K562 (cell line): ENCODE measurements around the gene UBFD1. TPM values are rescaled to one million over a fixed set of nuclear protein-coding genes. Genes with fewer than 3 reads are reported as not detected.

ENCODE experiments used
- ATAC-seq: fragments of 200-7000 bp; cut with Tn5 transposase; 3 replicates; pipeline ENCODE4 v1.9.1; 2020; ENCODE audit warnings: moderate library complexity
- BruUV-seq: library from RNA; stranded (reverse); fragments of 400-500 nt; replicated peaks from 2 replicates; lab custom pipeline; 2021; lab: Mats Ljungman, UMichigan
- CTCF ChIA-PET: fragments of 300-600 bp; formaldehyde crosslinking; extraction: SDS; loops from one replicate; lab custom pipeline; 2021; ENCODE audit warnings: low intra/inter-chr PET ratio; lab: Yijun Ruan, JAX
- POLR2A ChIA-PET: fragments of 300-600, 350-650 bp; sonication (Branson Sonifier 250); formaldehyde crosslinking; extraction: SDS; loops from one replicate; lab custom pipeline; 2021; ENCODE audit warnings: antibody characterized with exemption, inconsistent platforms; lab: Yijun Ruan, JAX
- DNase-seq, 4 experiments: peaks; one replicate each; pipeline versions ENCODE4 v3.0.0 to v3.0.0-alpha.2; 2011 to 2018; ENCODE audit warnings: low spot score in 3 of 4, mixed read lengths in 3 of 4; ENCODE audit errors: extremely low read depth in 1 of 4
- FAIRE-seq: peaks from 2 replicates; lab custom pipeline; 2011; peaks lifted over from hg19 to GRCh38; lab: Jason Lieb, UNC
- H2AFZ ChIP-seq: 2 replicates; pipeline ENCODE4 v1.6.0; 2011; ENCODE audit warnings: low read depth, low read length, control low read depth, inconsistent platforms
- H3K27ac ChIP-seq: fragments of 200-600 bp; 3 replicates; pipeline ENCODE4 v1.8.0; 2011; ENCODE audit warnings: low read depth, mild to moderate bottlenecking, control low read depth, inconsistent platforms, low read length, moderate library complexity, mixed read lengths; ENCODE audit errors: extremely low read depth
- H3K27me3 ChIP-seq, 2 experiments: fragments of 300-600 bp in 1 of 2; 2 replicates in 1 of 2; 3 replicates in 1 of 2; pipeline versions ENCODE4 v1.6.0 to v1.8.0; 2011; ENCODE audit warnings: inconsistent platforms in 2 of 2, low read length in 2 of 2, mild to moderate bottlenecking in 1 of 2, mixed read lengths in 1 of 2, moderate library complexity in 1 of 2; ENCODE audit not compliant: control insufficient read depth in 2 of 2, insufficient read depth in 2 of 2
- H3K36me3 ChIP-seq: fragments of 300-600 bp; 3 replicates; pipeline ENCODE4 v1.8.0; 2011; ENCODE audit warnings: mild to moderate bottlenecking, low read length, inconsistent platforms; ENCODE audit not compliant: control insufficient read depth, insufficient read depth
- H3K4me1 ChIP-seq, 2 experiments: fragments of 200-600 bp in 1 of 2; replicated peaks in 1 of 2; 2 replicates in 1 of 2; 3 replicates in 1 of 2; pipeline versions ENCODE4 v1.5.1 to v1.8.0; 2011; ENCODE audit warnings: inconsistent platforms in 2 of 2, low read length in 2 of 2, mild to moderate bottlenecking in 1 of 2, mixed read lengths in 1 of 2, moderate library complexity in 1 of 2; ENCODE audit not compliant: control insufficient read depth in 2 of 2, insufficient read depth in 2 of 2
- H3K4me2 ChIP-seq: 2 replicates; pipeline ENCODE4 v1.6.1; 2011; ENCODE audit warnings: low read length, control low read depth, inconsistent platforms, mixed read lengths; ENCODE audit not compliant: insufficient read depth
- H3K4me3 ChIP-seq: fragments of 200-600 bp; sonication (generic), shearing (Covaris generic); 2 replicates; pipeline ENCODE4 v1.5.1; 2016; ENCODE audit warnings: control low read depth, inconsistent platforms
- H3K79me2 ChIP-seq: fragments of 200-600 bp; 3 replicates; pipeline ENCODE4 v1.8.0; 2011; ENCODE audit warnings: low read length, inconsistent platforms; ENCODE audit not compliant: control insufficient read depth, insufficient read depth
- H3K9ac ChIP-seq, 2 experiments: 2 replicates each; pipeline versions ENCODE4 v1.6.0 to v1.6.1; 2011; ENCODE audit warnings: low read depth in 2 of 2, low read length in 2 of 2, control low read depth in 1 of 2, inconsistent platforms in 1 of 2, mild to moderate bottlenecking in 1 of 2, mixed read lengths in 1 of 2; ENCODE audit not compliant: insufficient read depth in 1 of 2
- H3K9me1 ChIP-seq: one replicate; pipeline ENCODE4 v1.6.0; 2011; ENCODE audit warnings: inconsistent platforms, mild to moderate bottlenecking, low read length, moderate library complexity; ENCODE audit not compliant: control insufficient read depth, insufficient read depth
- H3K9me3 ChIP-seq: replicated peaks from 2 replicates; pipeline ENCODE4 v1.5.1; 2011; ENCODE audit warnings: low read depth, low read length, inconsistent platforms; ENCODE audit not compliant: control insufficient read depth, insufficient read depth
- H4K20me1 ChIP-seq: replicated peaks from 2 replicates; pipeline ENCODE4 v1.6.1; 2011; ENCODE audit warnings: low read length, inconsistent platforms, mixed read lengths; ENCODE audit not compliant: control insufficient read depth, insufficient read depth
- BRCA1 ChIP-seq, 2 experiments: fragments of 450-650 bp in 1 of 2; sonication (generic) in 1 of 2; formaldehyde crosslinking in 1 of 2; IDR thresholded peaks; 2 replicates each; pipeline versions ENCODE4 v1.5.0 to v1.6.1; 2017 to 2020; ENCODE audit warnings: mild to moderate bottlenecking in 1 of 2, missing genetic modification reagents in 1 of 2
- CBX1 ChIP-seq: sonication (generic); IDR thresholded peaks from 2 replicates; pipeline ENCODE4 v1.6.1; 2016; ENCODE audit warnings: antibody characterized with exemption, low read depth, mild to moderate bottlenecking
- DIDO1 ChIP-seq: fragments of 450-650 bp; IDR thresholded peaks from 2 replicates; pipeline ENCODE4 v1.6.1; 2016; ENCODE audit warnings: low read depth, missing biosample characterization, missing genetic modification characterization
- EP300 ChIP-seq: IDR thresholded peaks from 2 replicates; pipeline ENCODE4 v1.6.1; 2012; ENCODE audit warnings: low read length, improper control_type of control experiment
- ERF ChIP-seq: fragments of 450-650 bp; formaldehyde crosslinking; IDR thresholded peaks from 2 replicates; pipeline ENCODE4 v1.4.0; 2020; ENCODE audit warnings: mild to moderate bottlenecking, mixed read lengths
- HMG20A ChIP-seq: fragments of 450-650 bp; formaldehyde crosslinking; conservative IDR thresholded peaks from 2 replicates; pipeline ENCODE4 v1.4.0; 2020; ENCODE audit warnings: mild to moderate bottlenecking, mixed read lengths
- MIER1 ChIP-seq: fragments of 450-650 bp; IDR thresholded peaks from 2 replicates; pipeline ENCODE4 v1.6.1; 2016; ENCODE audit warnings: antibody characterized with exemption, mild to moderate bottlenecking, low read depth
- NCOA6 ChIP-seq: fragments of 450-650 bp; IDR thresholded peaks from 2 replicates; pipeline ENCODE4 v1.6.1; 2017; ENCODE audit warnings: mild to moderate bottlenecking
- PRPF4 ChIP-seq: fragments of 200-400 bp; formaldehyde crosslinking; IDR thresholded peaks from one replicate; pipeline ENCODE4 v1.6.1; 2017; ENCODE audit warnings: low read length, low read depth, mild to moderate bottlenecking; ENCODE audit not compliant: insufficient read depth, poor library complexity, severe bottlenecking
- PTBP1 ChIP-seq: fragments of 200-400 bp; formaldehyde crosslinking; IDR thresholded peaks from 2 replicates; pipeline ENCODE4 v1.6.1; 2017; ENCODE audit warnings: low read depth, low read length
- ZNF589 ChIP-seq: fragments of 200-800 bp; sonication (Bioruptor generic); IDR thresholded peaks from 2 replicates; pipeline ENCODE4 v1.6.1; 2016; ENCODE audit warnings: low read depth, missing genetic modification characterization, missing compliant biosample characterization
- WGBS: fragments of 100-300 bp; shearing (Covaris generic); methylation state at CpG from one replicate; pipeline ENCODE4 v1.1.6; 2016; ENCODE audit warnings: low coverage, mixed read lengths; ENCODE audit not compliant: insufficient coverage; ENCODE audit errors: missing lambda C conversion rate; 5-methylcytosine and 5-hydroxymethylcytosine counted together
- in situ Hi-C: fragments of 300-500 bp; cut with MboI; formaldehyde crosslinking; loops from 4 replicates; pipeline ENCODE4 v1.15.0; 2018; ENCODE audit warnings: inconsistent platforms, mixed read lengths
- intact Hi-C: fragments of 100-400 bp; cut with micrococcal nuclease; formaldehyde crosslinking; loops from 2 replicates; pipeline ENCODE4 v1.14.2; 2022
- polyA plus RNA-seq, 8 experiments: library from polyadenylated mRNA; depleted of rRNA in 4 of 8; stranded (reverse) in 5 of 8; unstranded in 3 of 8; fragments of >200 nt; fragmentation: Nextera tagmentation in 2 of 8; fragmentation: Illumina TruSeq in 1 of 8; extraction: Ambion mirVana in 2 of 8; extraction: Trizol in 1 of 8; gene quantifications; 2 replicates each; pipeline versions ENCODE4 v1.2.1 to v1.2.3, GENCODE V29; 2011 to 2014; ENCODE audit warnings: inconsistent platforms in 1 of 8, missing spikeins in 1 of 8
- total RNA-seq, 7 experiments: library from RNA; depleted of rRNA in 6 of 7; stranded (reverse); fragments of >200 nt in 6 of 7; fragmentation: Illumina TruSeq in 2 of 7; extraction: Trizol in 2 of 7; gene quantifications; 2 replicates each; pipeline versions ENCODE4 v1.2.1 to v1.2.3, GENCODE V29; 2011 to 2021; ENCODE audit warnings: low replicate concordance in 1 of 7
- TF ChIP-seq, protein P1 (sequence below), 2 experiments: IDR thresholded peaks in 1 of 2; conservative IDR thresholded peaks in 1 of 2; 2 replicates each; pipeline ENCODE4 v1.6.1; 2016; ENCODE audit warnings: low read depth in 2 of 2, mild to moderate bottlenecking in 1 of 2, missing compliant biosample characterization in 1 of 2, missing genetic modification characterization in 1 of 2, moderate library complexity in 1 of 2
- TF ChIP-seq, protein P2 (sequence below): fragments of 150-350 bp; IDR thresholded peaks from 2 replicates; pipeline ENCODE4 v1.6.1; 2014; ENCODE audit warnings: low read depth, mild to moderate bottlenecking, low read length, borderline replicate concordance

UBFD1 gene
- total and polyA plus RNA-seq, 9 of the 15 experiments (the other 6 are each of a cell fraction or from before 2014, with no cell fraction given), result 10.7 to 66.2 (median 34.0) TPM

DNA sequence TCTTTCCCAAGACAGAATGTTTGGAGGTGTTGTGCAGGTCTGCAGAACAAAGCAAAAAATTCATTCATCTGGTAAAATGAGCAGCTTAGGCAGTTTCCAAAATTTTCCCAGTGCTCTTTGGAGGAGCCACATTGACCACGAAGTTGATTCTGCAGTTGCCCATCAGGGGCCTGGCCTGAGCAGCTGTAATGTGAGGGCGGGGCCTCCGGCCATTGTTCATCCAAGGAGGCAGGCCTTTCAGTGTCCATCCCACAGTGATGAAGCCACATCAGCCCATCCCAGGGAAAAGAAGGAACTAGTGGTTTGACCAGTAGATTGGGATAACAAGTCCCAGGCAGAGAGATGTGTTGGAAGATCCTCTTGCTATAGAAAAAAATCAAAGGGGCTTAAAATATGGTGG is 10.1 kb downstream of the UBFD1 start (continued):
- TF ChIP-seq, protein P1, sequence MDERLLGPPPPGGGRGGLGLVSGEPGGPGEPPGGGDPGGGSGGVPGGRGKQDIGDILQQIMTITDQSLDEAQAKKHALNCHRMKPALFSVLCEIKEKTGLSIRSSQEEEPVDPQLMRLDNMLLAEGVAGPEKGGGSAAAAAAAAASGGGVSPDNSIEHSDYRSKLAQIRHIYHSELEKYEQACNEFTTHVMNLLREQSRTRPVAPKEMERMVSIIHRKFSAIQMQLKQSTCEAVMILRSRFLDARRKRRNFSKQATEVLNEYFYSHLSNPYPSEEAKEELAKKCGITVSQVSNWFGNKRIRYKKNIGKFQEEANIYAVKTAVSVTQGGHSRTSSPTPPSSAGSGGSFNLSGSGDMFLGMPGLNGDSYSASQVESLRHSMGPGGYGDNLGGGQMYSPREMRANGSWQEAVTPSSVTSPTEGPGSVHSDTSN (CRISPR knock-in tag; IDR thresholded peaks at IDR 0.05; ENCODE audit: low read depth), result no peak
- TF ChIP-seq, protein P1 (tag; conservative IDR thresholded peaks at IDR 0.05; ENCODE audit: low read depth), result no peak
- no peak for TF ChIP-seq HMG20A (CRISPR knock-in tag)
- no peak for TF ChIP-seq PTBP1
- TF ChIP-seq EP300, result no peak
- no peak for TF ChIP-seq MIER1

DNA sequence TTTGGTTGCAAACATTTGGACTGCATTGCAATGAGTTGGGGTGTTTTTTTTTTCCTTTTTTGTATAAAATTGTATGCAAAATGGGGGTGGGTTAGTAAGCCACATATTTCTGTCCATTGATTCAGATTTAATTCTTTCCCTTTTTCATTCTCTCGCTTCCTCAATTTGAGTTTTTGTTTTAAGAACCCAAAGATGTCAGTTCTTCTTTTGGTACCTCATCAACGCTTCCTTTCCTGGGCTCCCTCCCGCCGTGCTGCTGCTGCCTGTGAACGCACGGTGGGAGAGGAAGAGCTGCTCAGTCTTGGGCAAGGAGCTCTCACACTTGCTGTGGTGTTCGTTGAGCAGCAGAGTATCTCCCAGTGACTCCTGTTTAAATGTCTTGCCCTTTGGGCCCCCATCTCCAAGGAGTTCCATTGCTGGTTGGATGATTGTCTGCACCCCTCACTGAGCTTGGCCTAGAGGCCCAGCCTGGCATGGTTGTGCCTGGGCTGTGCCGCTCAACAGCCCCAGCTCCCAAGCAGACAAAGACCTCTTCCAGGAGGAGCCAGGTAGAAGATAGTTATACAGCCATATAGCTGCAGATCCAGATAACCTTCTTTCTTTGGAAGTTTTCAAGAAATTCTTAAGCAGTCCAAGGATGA is 13.6 kb downstream of the UBFD1 start:
- Histone ChIP-seq H3K9ac (no peak overlapping the region), H3K27me3 (no peaks in the 10 kb centered on the region), H3K9me1 (no peaks in the 10 kb centered on the region), H3K4me3 (no peak overlapping the region), H4K20me1 (no peaks in the 10 kb centered on the region), H3K9me3 (no peaks in the 10 kb centered on the region), H3K4me1 (no peaks in the 10 kb centered on the region), H3K79me2 (no peaks in the 10 kb centered on the region), H3K36me3 (peaks cover 75% of the 10 kb centered on the region; the same call in 2 of the 3 replicates), H3K27ac (no peak overlapping the region), H2AFZ (no peak overlapping the region), H3K4me2 (no peak overlapping the region)
- CTCF ChIA-PET, result no interaction called here
- intact Hi-C loops, result no loop called here
- in situ Hi-C loops, result no loop called here
- 85% methylated on average over 8 of the region's 8 CpGs for WGBS
- POLR2A ChIA-PET, result interaction anchor here (0.7 to 1.6 kb wide), 3 partner anchors 11 to 14 kb away, joined by 3 to 4 read pairs (median 4); partner anchors contain the start of genes EARS2 and UBFD1
- DNase-seq (no peak), ATAC-seq (no peak), FAIRE-seq (no peak)
- BruUV-seq, result no TSS peak
- TF ChIP-seq PRPF4 (no peak), ZNF589 (CRISPR knock-in tag) (no peak), DIDO1 (tag) (no peak), CBX1 (no peak), ERF (CRISPR knock-in tag) (no peak), BRCA1 (IDR thresholded peaks at IDR 0.05) (no peak), BRCA1 (CRISPR knock-in tag; IDR thresholded peaks at IDR 0.05) (no peak), NCOA6 (no peak)
- TF ChIP-seq, protein P2, sequence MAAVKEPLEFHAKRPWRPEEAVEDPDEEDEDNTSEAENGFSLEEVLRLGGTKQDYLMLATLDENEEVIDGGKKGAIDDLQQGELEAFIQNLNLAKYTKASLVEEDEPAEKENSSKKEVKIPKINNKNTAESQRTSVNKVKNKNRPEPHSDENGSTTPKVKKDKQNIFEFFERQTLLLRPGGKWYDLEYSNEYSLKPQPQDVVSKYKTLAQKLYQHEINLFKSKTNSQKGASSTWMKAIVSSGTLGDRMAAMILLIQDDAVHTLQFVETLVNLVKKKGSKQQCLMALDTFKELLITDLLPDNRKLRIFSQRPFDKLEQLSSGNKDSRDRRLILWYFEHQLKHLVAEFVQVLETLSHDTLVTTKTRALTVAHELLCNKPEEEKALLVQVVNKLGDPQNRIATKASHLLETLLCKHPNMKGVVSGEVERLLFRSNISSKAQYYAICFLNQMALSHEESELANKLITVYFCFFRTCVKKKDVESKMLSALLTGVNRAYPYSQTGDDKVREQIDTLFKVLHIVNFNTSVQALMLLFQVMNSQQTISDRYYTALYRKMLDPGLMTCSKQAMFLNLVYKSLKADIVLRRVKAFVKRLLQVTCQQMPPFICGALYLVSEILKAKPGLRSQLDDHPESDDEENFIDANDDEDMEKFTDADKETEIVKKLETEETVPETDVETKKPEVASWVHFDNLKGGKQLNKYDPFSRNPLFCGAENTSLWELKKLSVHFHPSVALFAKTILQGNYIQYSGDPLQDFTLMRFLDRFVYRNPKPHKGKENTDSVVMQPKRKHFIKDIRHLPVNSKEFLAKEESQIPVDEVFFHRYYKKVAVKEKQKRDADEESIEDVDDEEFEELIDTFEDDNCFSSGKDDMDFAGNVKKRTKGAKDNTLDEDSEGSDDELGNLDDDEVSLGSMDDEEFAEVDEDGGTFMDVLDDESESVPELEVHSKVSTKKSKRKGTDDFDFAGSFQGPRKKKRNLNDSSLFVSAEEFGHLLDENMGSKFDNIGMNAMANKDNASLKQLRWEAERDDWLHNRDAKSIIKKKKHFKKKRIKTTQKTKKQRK, result no peak
